ENCODE data around the gene DENND2D. TPM values are rescaled to one million over a fixed set of nuclear protein-coding genes. Genes with fewer than 3 reads are reported as not detected.

The DENND2D gene
- total RNA-seq, 2 donors from 2014 or later, result 0.89 to 2.6 TPM

DNA sequence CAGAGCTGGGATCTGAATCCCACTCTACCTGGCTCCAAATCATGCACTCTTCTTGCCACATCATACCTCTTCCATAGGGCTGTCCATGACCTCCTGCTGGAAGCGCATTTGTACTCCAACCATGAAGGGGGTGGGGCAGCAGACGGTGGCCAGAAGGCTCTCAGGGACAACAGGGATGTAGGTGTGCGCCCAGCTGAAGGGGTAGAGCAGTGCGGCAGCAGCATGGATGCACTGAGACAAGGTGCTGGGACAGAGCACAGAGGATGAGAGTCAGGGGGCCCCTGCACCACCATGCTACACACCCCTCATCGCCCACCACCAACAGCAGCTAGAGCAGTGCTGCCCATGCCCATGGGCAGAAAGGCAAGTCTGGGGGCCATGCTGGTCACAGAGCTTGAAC lies 8.4 kb downstream of the DENND2D start:
- 84 to 94% methylated on average over 4 to 5 of the region's 5 CpGs for WGBS, 2 experiments (ENCODE audit: insufficient coverage in 1 of 2, insufficient read length in 1 of 2)
- H3K27ac Mint-ChIP-seq, result peak overlapping the region; percentile 38
- Histone ChIP-seq H3K4me1 (ENCODE audit: control insufficient read depth, insufficient read depth, low read length) (peaks cover 12% of the 10 kb centered on the region), H3K27ac (ENCODE audit: low read depth, low read length) (no peak overlapping the region), H3K36me3 (ENCODE audit: control insufficient read depth, insufficient read depth, low read length) (peaks cover 2% of the 10 kb centered on the region), H3K4me3 (ENCODE audit: low read length) (no peak overlapping the region), H3K9ac (ENCODE audit: extremely low read depth, low read length, poor library complexity, severe bottlenecking) (no peak overlapping the region), H3K27me3 (ENCODE audit: control insufficient read depth, insufficient read depth, low read length, poor library complexity, severe bottlenecking) (no peaks in the 10 kb centered on the region), H3K9me3 (ENCODE audit: control insufficient read depth, low read length) (no peaks in the 10 kb centered on the region)
- no peak for DNase-seq
- H3K4me3 Mint-ChIP-seq, result no peak overlapping the region
- TF ChIP-seq, protein P1, sequence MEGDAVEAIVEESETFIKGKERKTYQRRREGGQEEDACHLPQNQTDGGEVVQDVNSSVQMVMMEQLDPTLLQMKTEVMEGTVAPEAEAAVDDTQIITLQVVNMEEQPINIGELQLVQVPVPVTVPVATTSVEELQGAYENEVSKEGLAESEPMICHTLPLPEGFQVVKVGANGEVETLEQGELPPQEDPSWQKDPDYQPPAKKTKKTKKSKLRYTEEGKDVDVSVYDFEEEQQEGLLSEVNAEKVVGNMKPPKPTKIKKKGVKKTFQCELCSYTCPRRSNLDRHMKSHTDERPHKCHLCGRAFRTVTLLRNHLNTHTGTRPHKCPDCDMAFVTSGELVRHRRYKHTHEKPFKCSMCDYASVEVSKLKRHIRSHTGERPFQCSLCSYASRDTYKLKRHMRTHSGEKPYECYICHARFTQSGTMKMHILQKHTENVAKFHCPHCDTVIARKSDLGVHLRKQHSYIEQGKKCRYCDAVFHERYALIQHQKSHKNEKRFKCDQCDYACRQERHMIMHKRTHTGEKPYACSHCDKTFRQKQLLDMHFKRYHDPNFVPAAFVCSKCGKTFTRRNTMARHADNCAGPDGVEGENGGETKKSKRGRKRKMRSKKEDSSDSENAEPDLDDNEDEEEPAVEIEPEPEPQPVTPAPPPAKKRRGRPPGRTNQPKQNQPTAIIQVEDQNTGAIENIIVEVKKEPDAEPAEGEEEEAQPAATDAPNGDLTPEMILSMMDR (conservative IDR thresholded peaks at IDR 0.05), result no peak
- no peaks in the 10 kb centered on the region for H3K9me3 Mint-ChIP-seq
- peaks cover 25% of the 10 kb centered on the region for H3K4me1 Mint-ChIP-seq
- peaks cover 23% of the 10 kb centered on the region for H3K36me3 Mint-ChIP-seq (ENCODE audit: low read depth)
- no peaks in the 10 kb centered on the region for H3K27me3 Mint-ChIP-seq (ENCODE audit: insufficient read depth)

DNA sequence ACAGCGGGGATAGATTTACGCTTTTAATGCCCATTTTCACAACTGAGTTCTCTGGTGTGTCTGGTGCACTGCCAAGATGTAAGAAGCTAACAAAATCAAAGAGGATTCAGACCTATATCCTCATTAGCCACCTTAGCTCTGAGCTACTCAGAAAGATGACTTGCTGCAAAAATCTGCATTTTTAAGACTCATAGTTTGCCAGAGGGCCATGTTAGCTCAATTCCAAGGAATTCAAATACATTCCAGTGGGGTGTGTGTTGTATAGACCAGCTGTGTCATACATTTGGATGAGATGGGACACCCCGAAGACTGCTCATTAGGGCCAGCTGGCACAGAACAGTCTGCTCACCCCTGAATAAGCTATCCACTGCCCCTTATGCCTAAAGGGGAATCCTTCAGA lies 8.9 kb downstream of the DENND2D start:
- H3K4me1 Mint-ChIP-seq, result peaks cover 25% of the 10 kb centered on the region
- H3K27ac ChIP-seq (ENCODE audit: low read depth, low read length), result no peak overlapping the region
- no peaks in the 10 kb centered on the region for H3K9me3 Mint-ChIP-seq
- H3K27me3 ChIP-seq (ENCODE audit: control insufficient read depth, insufficient read depth, low read length, poor library complexity, severe bottlenecking), result no peaks in the 10 kb centered on the region
- peaks cover 8% of the 10 kb centered on the region for H3K36me3 ChIP-seq (ENCODE audit: control insufficient read depth, insufficient read depth, low read length)
- DNase-seq, result no peak
- no peak overlapping the region for H3K27ac Mint-ChIP-seq
- peaks cover 29% of the 10 kb centered on the region for H3K36me3 Mint-ChIP-seq (ENCODE audit: low read depth)
- 64% methylated on average over 3 of the region's 3 CpGs; no CpG with 5 or more reads in 1 of the 2 experiments for WGBS, 2 experiments (ENCODE audit: insufficient coverage in 1 of 2, insufficient read length in 1 of 2)
- H3K9me3 ChIP-seq (ENCODE audit: control insufficient read depth, low read length), result no peaks in the 10 kb centered on the region
- H3K27me3 Mint-ChIP-seq (ENCODE audit: insufficient read depth), result no peaks in the 10 kb centered on the region
- no peak overlapping the region for H3K4me3 ChIP-seq (ENCODE audit: low read length)
- H3K4me3 Mint-ChIP-seq, result no peak overlapping the region
- TF ChIP-seq, protein P1 (conservative IDR thresholded peaks at IDR 0.05), result no peak
- no peak overlapping the region for H3K9ac ChIP-seq (ENCODE audit: extremely low read depth, low read length, poor library complexity, severe bottlenecking)
- peaks cover 12% of the 10 kb centered on the region for H3K4me1 ChIP-seq (ENCODE audit: control insufficient read depth, insufficient read depth, low read length)

DNA sequence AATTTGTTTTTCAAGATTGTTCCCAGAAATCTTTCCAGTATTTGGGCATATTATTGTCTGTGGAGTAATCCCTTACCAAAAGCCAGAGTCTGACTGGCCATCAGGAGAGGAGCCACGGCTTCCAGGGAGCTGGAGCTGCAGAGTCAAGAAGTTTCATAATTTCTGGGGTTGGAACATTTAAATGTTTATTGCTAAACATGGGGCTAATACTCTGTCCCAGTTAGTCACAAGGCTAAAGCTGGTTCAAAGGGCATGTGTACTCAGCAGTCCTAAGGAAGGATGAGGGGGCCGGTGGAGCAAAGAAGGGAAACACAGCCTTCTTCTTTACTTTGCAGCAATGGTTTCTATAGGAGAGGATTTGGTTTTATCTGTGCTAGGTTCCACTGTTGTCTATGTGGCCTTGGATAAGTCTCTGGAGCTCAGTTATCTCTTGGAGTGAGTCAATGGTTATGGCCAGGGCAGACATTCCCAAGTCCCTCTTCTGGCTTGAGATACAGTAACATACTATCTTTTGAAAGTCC lies 9.5 kb downstream of the DENND2D start:
- peaks cover 13% of the 10 kb centered on the region for H3K36me3 ChIP-seq (ENCODE audit: control insufficient read depth, insufficient read depth, low read length)
- H3K27ac ChIP-seq (ENCODE audit: low read depth, low read length), result no peak overlapping the region
- H3K4me3 Mint-ChIP-seq, result no peak overlapping the region
- peaks cover 33% of the 10 kb centered on the region for H3K36me3 Mint-ChIP-seq (ENCODE audit: low read depth)
- TF ChIP-seq, protein P1 (conservative IDR thresholded peaks at IDR 0.05), result no peak
- H3K27me3 Mint-ChIP-seq (ENCODE audit: insufficient read depth), result no peaks in the 10 kb centered on the region
- 95% methylated on average over 2 of the region's 2 CpGs for WGBS, 2 experiments (ENCODE audit: insufficient coverage in 1 of 2, insufficient read length in 1 of 2)
- H3K9ac ChIP-seq (ENCODE audit: extremely low read depth, low read length, poor library complexity, severe bottlenecking), result no peak overlapping the region
- no peak overlapping the region for H3K27ac Mint-ChIP-seq
- DNase-seq, result no peak
- no peak overlapping the region for H3K4me3 ChIP-seq (ENCODE audit: low read length)
- no peaks in the 10 kb centered on the region for H3K9me3 ChIP-seq (ENCODE audit: control insufficient read depth, low read length)
- H3K27me3 ChIP-seq (ENCODE audit: control insufficient read depth, insufficient read depth, low read length, poor library complexity, severe bottlenecking), result no peaks in the 10 kb centered on the region
- H3K9me3 Mint-ChIP-seq, result no peaks in the 10 kb centered on the region
- peaks cover 25% of the 10 kb centered on the region for H3K4me1 Mint-ChIP-seq
- peaks cover 12% of the 10 kb centered on the region for H3K4me1 ChIP-seq (ENCODE audit: control insufficient read depth, insufficient read depth, low read length)

Measured in endodermal cell (in vitro differentiated cells).